KBM-7 (cell line): ENCODE data around the gene RELA.
A peak's percentile ranks its signal among the peaks of the same experiment; 100 is the strongest.
"Not testable (repeated sequence)": the region's sequence is repeated elsewhere in the genome, so short reads cannot be mapped to it uniquely, and the experiment has no call there.

ENCODE experiments used
- DNase-seq: peaks from one replicate; pipeline ENCODE4 v3.0.0-alpha.2; 2015
- in situ Hi-C: fragments of 300-500 bp; cut with MboI; formaldehyde crosslinking; loops from 2 replicates; pipeline ENCODE4 v1.14.3; 2020; ENCODE audit warnings: low sequenced_read_pairs, low pct_unique_long_range_greater_than_20kb, mixed read lengths

The RELA gene

GRCh38 chr11:65680192-65680743, 17.6 kb upstream of the RELA start:
- in situ Hi-C loops, result no loop called here
- DNase-seq, result no peak

- in situ Hi-C loops, result no loop called here
- DNase-seq, result no peak
These were observed 10.3 kb upstream of the RELA start for GRCh38 chr11:65672982-65673381.

- no peak for DNase-seq
- in situ Hi-C loops, result no loop called here
These were observed 9.6 kb upstream of the RELA start for GRCh38 chr11:65672180-65672860.

GRCh38 chr11:65663639-65664200, 1.0 kb upstream of the RELA start:
- in situ Hi-C loops, result no loop called here
- DNase-seq, result peak; percentile 23

GRCh38 chr11:65662247-65662798, 393 bp downstream of the RELA start:
- no peak for DNase-seq
- in situ Hi-C loops, result no loop called here

- no peak for DNase-seq
- in situ Hi-C loops, result no loop called here
These were observed 993 bp downstream of the RELA start for GRCh38 chr11:65661599-65662246.

- DNase-seq, in situ Hi-C loops: not testable (repeated sequence)
These were observed 1.8 kb downstream of the RELA start for GRCh38 chr11:65660908-65661307.

- in situ Hi-C loops, result no loop called here
- no peak for DNase-seq
These were observed 2.7 kb downstream of the RELA start for GRCh38 chr11:65660038-65660437.

GRCh38 chr11:65658174-65659021, 4.3 kb downstream of the RELA start:
- in situ Hi-C loops, result no loop called here
- no peak for DNase-seq

- in situ Hi-C loops, result no loop called here
- DNase-seq, result no peak
These were observed 5.3 kb downstream of the RELA start for GRCh38 chr11:65657426-65657825.

GRCh38 chr11:65655570-65656332, 7.0 kb downstream of the RELA start:
- in situ Hi-C loops, result no loop called here

GRCh38 chr11:65654375-65655349, 8.1 kb downstream of the RELA start:
- DNase-seq, result no peak
- in situ Hi-C loops, result no loop called here

More at GRCh38 chr11:65655570-65656332, 7.0 kb downstream of the RELA start:
- DNase-seq, result no peak

- in situ Hi-C loops, result no loop called here
These were observed 9.2 kb downstream of the RELA start for GRCh38 chr11:65653229-65654225.

GRCh38 chr11:65652511-65653228, 10.0 kb downstream of the RELA start:
- peak; percentile 93 for DNase-seq
- in situ Hi-C loops, result no loop called here

More at GRCh38 chr11:65653229-65654225, 9.2 kb downstream of the RELA start:
- no peak for DNase-seq

- no peak for DNase-seq
These were observed 10.9 kb downstream of the RELA start for GRCh38 chr11:65651589-65652510.

More at GRCh38 chr11:65651589-65652510, 10.9 kb downstream of the RELA start:
- in situ Hi-C loops, result no loop called here
